ENCODE data around the gene SECTM1.

SECTM1 gene

DNA sequence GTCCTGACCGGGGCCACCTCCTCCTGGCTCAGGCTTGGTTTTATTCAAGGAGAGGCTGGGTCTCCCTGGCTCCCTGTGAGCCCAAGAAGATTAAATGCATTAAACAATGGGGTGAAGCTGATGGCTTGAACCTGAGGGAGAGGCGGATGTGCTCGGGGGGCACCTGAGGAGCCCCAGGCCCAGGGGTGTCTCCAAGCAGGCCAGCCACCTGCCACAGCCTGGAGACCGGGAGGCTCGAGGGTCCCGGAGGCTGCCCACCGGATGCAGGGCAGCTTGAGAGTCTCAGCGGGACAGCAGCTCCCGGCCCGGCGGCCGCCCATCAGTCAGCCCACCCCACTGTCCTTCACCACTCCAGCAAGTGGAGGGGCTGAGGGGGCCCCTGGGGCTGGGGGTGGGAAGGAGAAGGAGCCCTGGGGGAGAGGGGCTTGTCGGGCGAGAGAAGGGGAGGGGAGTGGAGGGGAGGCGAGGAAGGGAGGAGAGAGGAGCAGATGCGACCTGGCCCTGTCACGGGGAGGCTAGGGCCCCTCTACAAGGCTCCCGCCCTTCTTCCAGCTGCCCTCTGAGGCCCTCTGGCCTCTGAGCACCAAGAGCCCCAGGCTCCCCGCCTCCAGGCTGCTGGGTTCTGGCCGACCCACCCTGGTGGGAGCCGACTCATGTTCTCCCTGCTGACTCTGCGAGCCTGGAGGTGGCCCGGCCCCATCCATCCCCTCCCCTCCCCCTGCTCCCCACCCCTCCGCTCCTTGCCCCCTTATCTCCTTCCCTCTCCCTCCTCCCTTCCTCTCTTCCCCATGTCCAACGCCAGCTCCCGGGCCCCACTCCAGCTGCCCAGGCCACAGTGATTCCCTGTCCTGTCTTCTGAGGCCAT is 29.4 kb downstream of the SECTM1 start:
- H3K4me3 Mint-ChIP-seq, result no peak overlapping the region
- H3K27me3 Mint-ChIP-seq, result peaks cover 5% of the 10 kb centered on the region
- no peak overlapping the region for H3K27ac Mint-ChIP-seq
- H3K9me3 Mint-ChIP-seq, result no peaks in the 10 kb centered on the region
- peaks cover 43% of the 10 kb centered on the region for H3K4me1 Mint-ChIP-seq
- no peak for ATAC-seq
- H3K36me3 Mint-ChIP-seq, result no peaks in the 10 kb centered on the region

- Mint-ChIP-seq H3K27ac (peak overlapping the region; percentile 97), H3K36me3 (no peaks in the 10 kb centered on the region), H3K4me1 (peaks cover 52% of the 10 kb centered on the region), H3K9me3 (no peaks in the 10 kb centered on the region), H3K27me3 (no peaks in the 10 kb centered on the region), H3K4me3 (no peak overlapping the region)
- ATAC-seq, result no peak
These were observed 30.3 kb downstream of the SECTM1 start for GRCh38 chr17:82302991-82303943.

DNA sequence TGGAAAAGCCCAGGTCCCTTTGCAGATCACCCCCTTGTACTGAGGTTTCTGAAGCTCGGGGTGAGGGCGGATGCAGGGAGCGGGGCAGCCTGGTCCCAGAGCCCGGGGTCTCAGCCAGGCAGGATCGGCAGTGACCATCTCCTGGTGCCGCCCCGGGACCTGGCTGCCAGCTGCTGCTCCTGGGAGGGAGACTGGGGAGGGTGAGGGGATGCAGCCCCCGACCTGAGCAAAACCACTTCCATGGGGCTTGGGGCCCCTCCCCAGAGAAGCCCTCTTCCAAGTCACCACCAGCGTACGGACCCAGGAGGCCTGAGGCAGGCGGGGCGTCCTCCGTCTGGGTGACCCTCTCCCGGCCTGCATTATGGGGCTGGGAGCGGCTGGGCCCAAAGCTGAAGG is 31.0 kb downstream of the SECTM1 start:
- no peak for ATAC-seq
- H3K27ac Mint-ChIP-seq, result peak overlapping the region; percentile 97
- no peaks in the 10 kb centered on the region for H3K27me3 Mint-ChIP-seq
- H3K9me3 Mint-ChIP-seq, result no peaks in the 10 kb centered on the region
- H3K4me1 Mint-ChIP-seq, result peaks cover 55% of the 10 kb centered on the region
- H3K4me3 Mint-ChIP-seq, result no peak overlapping the region
- no peaks in the 10 kb centered on the region for H3K36me3 Mint-ChIP-seq

DNA sequence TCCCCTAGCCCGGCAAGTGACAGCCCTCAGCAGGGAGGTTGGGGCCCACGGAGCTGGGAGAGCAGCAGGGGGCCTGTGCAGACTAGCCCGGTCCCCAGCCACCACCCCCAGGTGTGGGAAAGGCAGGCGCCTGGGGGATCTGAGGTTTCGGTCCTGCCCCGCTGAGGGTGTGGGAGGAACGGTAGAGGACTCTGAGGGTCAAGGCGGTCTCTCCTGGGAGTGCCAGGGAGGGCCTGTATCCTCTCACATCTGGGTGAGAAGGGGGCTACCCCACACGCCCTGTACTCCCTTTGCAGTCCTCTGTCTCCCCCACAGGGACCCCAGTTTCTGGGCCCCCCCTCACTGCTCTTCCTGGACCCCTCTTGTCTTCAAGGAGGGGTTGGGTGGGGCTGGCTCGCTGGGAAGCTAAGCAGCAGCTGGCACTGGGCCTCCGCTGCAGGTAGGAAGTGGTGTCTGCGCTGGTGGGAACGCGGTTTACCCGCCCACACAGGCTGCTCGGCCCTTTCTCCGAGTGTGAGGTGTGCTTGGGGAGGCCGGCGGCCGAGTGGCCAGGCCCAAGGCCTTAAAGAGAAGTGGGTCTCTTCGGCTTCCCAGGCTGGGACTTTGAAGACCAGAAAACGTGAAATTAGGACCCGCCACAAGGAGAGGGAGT is 31.5 kb downstream of the SECTM1 start:
- Mint-ChIP-seq H3K9me3 (no peaks in the 10 kb centered on the region), H3K27ac (peak overlapping the region; percentile 97), H3K4me3 (peak overlapping the region; percentile 55), H3K36me3 (no peaks in the 10 kb centered on the region), H3K4me1 (peaks cover 60% of the 10 kb centered on the region), H3K27me3 (no peaks in the 10 kb centered on the region)
- ATAC-seq, result no peak

DNA sequence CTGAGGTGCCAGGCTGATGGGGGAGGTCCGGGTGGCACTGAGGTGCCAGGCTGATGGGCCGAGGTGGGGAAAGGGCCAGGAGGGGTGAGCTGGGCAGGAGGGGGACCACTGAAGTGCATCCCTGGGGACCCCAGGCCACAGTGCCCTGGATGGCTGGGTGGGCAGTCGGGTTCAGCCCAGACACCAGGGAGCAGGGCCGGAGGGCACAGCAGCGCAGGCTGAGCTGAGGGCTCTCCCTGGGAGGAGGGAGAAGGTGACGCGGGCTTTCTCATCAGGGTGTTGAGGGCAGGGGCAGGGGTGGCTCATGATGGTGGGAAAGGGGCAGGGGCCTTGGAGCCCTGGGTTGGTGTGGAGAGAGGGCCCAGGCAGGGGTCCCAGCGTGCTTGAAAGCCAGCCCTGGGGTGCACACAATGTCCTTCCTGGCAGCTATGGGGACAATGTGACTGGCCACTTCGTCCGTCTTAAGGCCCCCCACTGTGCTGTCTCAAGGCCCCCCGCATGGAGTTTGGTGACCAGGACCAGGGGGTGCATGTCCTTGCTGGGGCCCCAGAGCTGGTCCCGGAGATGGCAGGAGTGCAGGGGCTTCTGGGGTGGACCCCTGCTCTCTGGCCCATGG is 32.2 kb downstream of the SECTM1 start:
- Mint-ChIP-seq H3K27me3 (no peaks in the 10 kb centered on the region), H3K4me3 (peak overlapping the region; percentile 55), H3K9me3 (no peaks in the 10 kb centered on the region), H3K4me1 (peaks cover 66% of the 10 kb centered on the region), H3K36me3 (no peaks in the 10 kb centered on the region), H3K27ac (peak overlapping the region; percentile 97)
- no peak for ATAC-seq

DNA sequence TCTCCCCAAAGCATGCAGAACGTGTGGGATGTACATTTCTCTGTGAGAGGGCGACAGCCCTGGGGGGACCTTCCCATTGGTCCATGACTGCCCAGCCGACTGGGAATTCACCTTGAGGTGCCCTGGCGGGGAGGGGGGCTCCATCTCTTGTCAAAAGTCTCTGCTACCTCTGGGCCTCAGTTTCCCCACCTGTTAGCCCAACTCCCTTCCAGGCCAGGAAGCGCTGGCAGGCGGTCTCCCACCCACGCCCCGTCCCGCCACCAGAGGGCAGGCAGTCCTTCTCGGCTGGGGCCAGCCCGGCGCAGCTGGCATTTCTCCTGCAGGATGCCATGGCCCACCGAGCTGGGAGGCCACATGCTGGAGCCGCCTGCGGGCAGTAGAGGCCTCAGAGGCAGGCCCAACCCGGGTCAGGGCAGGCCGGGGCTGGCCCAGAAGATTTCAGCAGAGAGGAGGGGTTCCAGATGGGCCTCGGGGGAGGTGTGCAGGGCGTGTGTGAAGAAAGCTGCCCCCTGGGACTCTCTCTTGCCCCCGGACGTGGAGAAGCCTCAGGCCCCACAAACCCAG is 32.8 kb downstream of the SECTM1 start:
- Mint-ChIP-seq H3K4me1 (peaks cover 66% of the 10 kb centered on the region), H3K4me3 (peak overlapping the region; percentile 55), H3K27ac (peak overlapping the region; percentile 97), H3K36me3 (no peaks in the 10 kb centered on the region), H3K9me3 (no peaks in the 10 kb centered on the region), H3K27me3 (no peaks in the 10 kb centered on the region)
- ATAC-seq, result no peak

GRCh38 chr17:82300228-82300627 is 33.3 kb downstream of the SECTM1 start:
- Mint-ChIP-seq H3K4me1 (peaks cover 71% of the 10 kb centered on the region), H3K4me3 (no peak overlapping the region), H3K27ac (peak overlapping the region; percentile 97), H3K9me3 (no peaks in the 10 kb centered on the region), H3K36me3 (no peaks in the 10 kb centered on the region), H3K27me3 (no peaks in the 10 kb centered on the region)
- ATAC-seq, result no peak

GRCh38 chr17:82299452-82299851 is 34.1 kb downstream of the SECTM1 start:
- H3K36me3 Mint-ChIP-seq, result no peaks in the 10 kb centered on the region
- peak overlapping the region; percentile 97 for H3K27ac Mint-ChIP-seq
- no peaks in the 10 kb centered on the region for H3K9me3 Mint-ChIP-seq
- H3K4me3 Mint-ChIP-seq, result peak overlapping the region; percentile 68
- H3K27me3 Mint-ChIP-seq, result no peaks in the 10 kb centered on the region
- no peak for ATAC-seq
- peaks cover 77% of the 10 kb centered on the region for H3K4me1 Mint-ChIP-seq

DNA sequence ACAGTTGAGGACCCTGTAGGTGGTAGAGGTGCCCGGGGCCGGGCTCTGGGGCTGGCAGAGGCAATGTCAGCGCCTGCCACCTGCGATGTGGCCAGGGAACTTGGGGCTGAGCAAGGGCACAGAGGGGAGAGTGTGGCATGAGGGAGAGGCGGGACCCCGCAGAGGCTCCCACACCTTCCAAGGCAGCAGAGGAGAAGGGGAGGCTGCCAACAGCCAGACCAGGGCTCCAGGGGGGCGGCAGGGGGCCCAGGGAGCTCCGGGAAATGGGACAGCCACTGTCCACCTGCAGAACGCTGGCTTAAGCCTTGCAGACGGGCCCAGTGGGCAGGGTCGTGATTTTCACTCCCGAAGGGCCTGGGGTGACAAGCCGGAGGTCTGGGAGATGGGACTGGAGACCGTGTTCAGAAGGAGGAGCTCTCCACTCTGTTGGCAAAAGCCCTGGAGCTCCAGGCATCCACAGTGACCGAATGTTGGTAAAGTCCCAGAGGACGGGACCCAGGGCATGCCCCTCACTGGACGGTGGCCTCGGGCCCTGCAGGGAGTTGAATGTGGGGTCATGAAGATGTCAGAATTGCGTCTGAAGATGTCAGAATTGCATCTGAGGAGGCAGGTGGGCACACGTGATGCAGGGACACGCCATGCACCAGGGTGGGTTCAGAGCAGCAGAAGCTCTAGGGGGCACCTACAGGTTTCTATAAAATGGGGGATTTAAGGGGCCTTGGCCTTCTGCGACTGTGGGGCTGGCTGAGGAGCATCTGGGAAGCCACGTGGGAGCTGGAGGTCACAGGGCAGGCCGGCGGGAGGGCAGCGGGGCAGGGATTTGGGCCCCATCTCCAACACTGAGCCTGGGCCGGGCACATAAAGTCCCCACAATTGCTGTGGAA is 34.8 kb downstream of the SECTM1 start:
- peak overlapping the region; percentile 83 for H3K4me3 Mint-ChIP-seq
- H3K9me3 Mint-ChIP-seq, result no peaks in the 10 kb centered on the region
- peaks cover 80% of the 10 kb centered on the region for H3K4me1 Mint-ChIP-seq
- peak overlapping the region; percentile 97 for H3K27ac Mint-ChIP-seq
- ATAC-seq, result no peak
- no peaks in the 10 kb centered on the region for H3K27me3 Mint-ChIP-seq
- no peaks in the 10 kb centered on the region for H3K36me3 Mint-ChIP-seq

- ATAC-seq, result peak; percentile 91
- Mint-ChIP-seq H3K9me3 (no peaks in the 10 kb centered on the region), H3K27me3 (no peaks in the 10 kb centered on the region), H3K27ac (peak overlapping the region; percentile 97), H3K4me3 (peak overlapping the region; percentile 83), H3K36me3 (no peaks in the 10 kb centered on the region), H3K4me1 (peaks cover 75% of the 10 kb centered on the region)
These were observed 35.6 kb downstream of the SECTM1 start for GRCh38 chr17:82297714-82298537.

GRCh38 chr17:82297280-82297713 is 36.3 kb downstream of the SECTM1 start:
- Mint-ChIP-seq H3K9me3 (no peaks in the 10 kb centered on the region), H3K27me3 (no peaks in the 10 kb centered on the region), H3K4me1 (peaks cover 73% of the 10 kb centered on the region), H3K27ac (peak overlapping the region; percentile 97), H3K36me3 (no peaks in the 10 kb centered on the region), H3K4me3 (peak overlapping the region; percentile 83)
- peak; percentile 52 for ATAC-seq

GRCh38 chr17:82296511-82297279 is 36.9 kb downstream of the SECTM1 start:
- H3K27me3 Mint-ChIP-seq, result no peaks in the 10 kb centered on the region

More at GRCh38 chr17:82296511-82297279, 36.9 kb downstream of the SECTM1 start:
- no peak for ATAC-seq
- Mint-ChIP-seq H3K9me3 (no peaks in the 10 kb centered on the region), H3K4me3 (peak overlapping the region; percentile 83), H3K36me3 (no peaks in the 10 kb centered on the region), H3K4me1 (peaks cover 70% of the 10 kb centered on the region), H3K27ac (peak overlapping the region; percentile 97)

All from stimulated activated memory B cell treated with anti-CD40 and anti-IgM and Interleukin-4, amounts not matched to agents 10 μg/mL and 1 μg/mL and 100 μg/mL, for 72 hours (primary cell).